ENCODE results near the gene U2AF2. TPM values are rescaled to one million over a fixed set of nuclear protein-coding genes. Genes with fewer than 3 reads are reported as not detected.
"Not testable (repeated sequence)": the region's sequence is repeated elsewhere in the genome, so short reads cannot be mapped to it uniquely, and the experiment has no call there.

U2AF2 gene
- total RNA-seq, 6 experiments from 2014 or later, result 55.1 to 75.6 (median 63.5) TPM

DNA sequence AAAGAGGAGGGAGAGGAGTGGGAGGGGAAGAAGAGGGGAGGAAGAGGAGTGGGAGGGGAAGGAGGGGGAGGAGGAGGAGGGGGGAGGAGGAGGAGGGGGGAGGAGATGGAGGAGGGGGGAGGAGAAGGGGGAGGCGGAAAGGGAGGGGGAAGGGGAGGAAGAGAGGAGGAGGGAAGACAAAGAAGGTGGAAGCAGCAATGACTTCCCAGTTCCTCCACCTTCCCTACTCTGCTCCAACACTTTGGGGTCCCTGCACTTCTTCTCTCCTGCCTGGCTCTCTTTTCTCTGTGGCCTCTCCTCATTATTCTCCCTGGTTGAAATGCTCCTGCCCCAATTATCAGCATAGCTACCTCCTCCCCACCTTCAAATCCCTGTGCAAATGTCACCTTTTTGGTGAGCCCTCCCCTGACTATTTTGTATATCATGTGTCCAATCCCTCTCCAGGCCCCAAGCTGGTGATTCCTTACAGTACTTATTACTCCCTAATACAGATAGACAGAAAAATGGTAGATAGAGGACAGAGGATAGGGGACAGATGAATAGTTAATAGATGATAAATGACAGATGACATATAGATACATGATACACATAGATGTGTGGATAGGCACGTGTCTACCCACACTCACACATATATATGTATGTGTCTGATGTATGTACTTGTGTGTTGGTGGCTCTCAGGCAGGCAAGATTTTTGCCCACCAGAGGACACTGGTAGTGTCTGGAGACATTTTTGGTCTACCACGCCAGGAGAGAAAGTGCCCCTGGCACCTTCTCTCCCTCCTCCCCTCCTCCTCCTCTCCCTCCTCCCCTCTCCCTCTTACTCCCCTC, 58.2 kb downstream of the U2AF2 start:
- Histone ChIP-seq H3K9me3 (no peaks in the 10 kb centered on the region), H3K27me3 (no peaks in the 10 kb centered on the region), H3K36me3 (no peaks in the 10 kb centered on the region), H3K4me1 (no peaks in the 10 kb centered on the region), H3K4me3 (no peak overlapping the region), H3K27ac (no peak overlapping the region)
- DNase-seq (no peak), ATAC-seq (no peak)
- intact Hi-C loops (cut with DNase I), result no loop called here
- TF ChIP-seq, protein P1, sequence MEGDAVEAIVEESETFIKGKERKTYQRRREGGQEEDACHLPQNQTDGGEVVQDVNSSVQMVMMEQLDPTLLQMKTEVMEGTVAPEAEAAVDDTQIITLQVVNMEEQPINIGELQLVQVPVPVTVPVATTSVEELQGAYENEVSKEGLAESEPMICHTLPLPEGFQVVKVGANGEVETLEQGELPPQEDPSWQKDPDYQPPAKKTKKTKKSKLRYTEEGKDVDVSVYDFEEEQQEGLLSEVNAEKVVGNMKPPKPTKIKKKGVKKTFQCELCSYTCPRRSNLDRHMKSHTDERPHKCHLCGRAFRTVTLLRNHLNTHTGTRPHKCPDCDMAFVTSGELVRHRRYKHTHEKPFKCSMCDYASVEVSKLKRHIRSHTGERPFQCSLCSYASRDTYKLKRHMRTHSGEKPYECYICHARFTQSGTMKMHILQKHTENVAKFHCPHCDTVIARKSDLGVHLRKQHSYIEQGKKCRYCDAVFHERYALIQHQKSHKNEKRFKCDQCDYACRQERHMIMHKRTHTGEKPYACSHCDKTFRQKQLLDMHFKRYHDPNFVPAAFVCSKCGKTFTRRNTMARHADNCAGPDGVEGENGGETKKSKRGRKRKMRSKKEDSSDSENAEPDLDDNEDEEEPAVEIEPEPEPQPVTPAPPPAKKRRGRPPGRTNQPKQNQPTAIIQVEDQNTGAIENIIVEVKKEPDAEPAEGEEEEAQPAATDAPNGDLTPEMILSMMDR (IDR thresholded peaks at IDR 0.05), result no peak
- TF ChIP-seq POLR2A (IDR thresholded peaks at IDR 0.05), result no peak
- 70% methylated on average over 2 of the region's 3 CpGs for WGBS (ENCODE audit: insufficient coverage, low coverage, low lambda C conversion rate, missing lambda C conversion rate)

DNA sequence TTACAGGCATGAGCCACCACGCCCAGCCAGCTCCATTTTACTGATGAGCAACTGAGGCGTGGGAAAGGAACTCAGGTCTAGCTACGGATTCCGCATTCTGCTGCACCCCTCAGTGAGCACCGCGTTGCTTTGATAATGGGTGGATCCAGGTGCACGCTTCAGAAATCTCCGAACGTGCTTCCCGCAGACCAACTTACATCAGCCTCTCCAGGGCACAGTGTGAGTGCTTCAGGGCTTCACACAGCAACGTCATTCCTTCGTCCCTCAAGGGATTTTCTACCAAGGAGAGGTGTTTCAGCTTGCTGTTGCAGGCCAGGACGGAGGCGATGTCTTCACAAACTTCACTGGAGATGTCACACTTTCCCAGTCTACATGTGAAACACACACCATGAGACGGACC, 61.7 kb downstream of the U2AF2 start:
- intact Hi-C loops (cut with DNase I), result no loop called here
- H3K4me1 ChIP-seq, result no peaks in the 10 kb centered on the region
- no peaks in the 10 kb centered on the region for H3K27me3 ChIP-seq
- H3K4me3 ChIP-seq, result no peak overlapping the region
- DNase-seq, result no peak
- H3K27ac ChIP-seq, result no peak overlapping the region
- WGBS (ENCODE audit: insufficient coverage, low coverage, low lambda C conversion rate, missing lambda C conversion rate), result 61% methylated on average over 8 of the region's 15 CpGs
- no peak for ATAC-seq
- TF ChIP-seq, protein P1 (IDR thresholded peaks at IDR 0.05), result no peak
- TF ChIP-seq POLR2A (IDR thresholded peaks at IDR 0.05), result no peak
- H3K36me3 ChIP-seq, result no peaks in the 10 kb centered on the region
- no peaks in the 10 kb centered on the region for H3K9me3 ChIP-seq

DNA sequence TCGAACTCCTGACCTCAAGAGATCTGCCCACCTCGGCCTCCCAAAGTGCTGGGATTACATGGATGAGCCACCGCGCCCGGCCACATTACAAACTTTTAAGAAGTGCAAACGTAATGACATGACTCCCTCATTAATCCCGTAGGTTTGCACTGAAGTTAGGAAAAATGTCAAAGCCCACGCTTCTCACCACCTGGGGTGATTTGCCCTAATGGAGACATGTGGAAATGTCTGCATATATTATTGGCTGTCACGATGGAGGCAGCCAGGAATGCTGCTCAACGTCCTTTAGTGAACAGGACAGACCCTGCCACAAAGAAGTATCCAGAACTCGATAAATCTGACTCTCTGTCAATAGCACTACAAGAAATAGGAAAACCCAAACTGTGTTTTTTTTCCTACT, 62.4 kb downstream of the U2AF2 start:
- 65% methylated on average over 6 of the region's 11 CpGs for WGBS (ENCODE audit: insufficient coverage, low coverage, low lambda C conversion rate, missing lambda C conversion rate)
- TF ChIP-seq, protein P1 (IDR thresholded peaks at IDR 0.05), result no peak
- TF ChIP-seq POLR2A (IDR thresholded peaks at IDR 0.05), result no peak
- Histone ChIP-seq H3K27ac (no peak overlapping the region), H3K4me3 (no peak overlapping the region), H3K36me3 (no peaks in the 10 kb centered on the region), H3K4me1 (no peaks in the 10 kb centered on the region), H3K9me3 (no peaks in the 10 kb centered on the region), H3K27me3 (no peaks in the 10 kb centered on the region)
- ATAC-seq (no peak), DNase-seq (no peak)
- intact Hi-C loops (cut with DNase I), result no loop called here

DNA sequence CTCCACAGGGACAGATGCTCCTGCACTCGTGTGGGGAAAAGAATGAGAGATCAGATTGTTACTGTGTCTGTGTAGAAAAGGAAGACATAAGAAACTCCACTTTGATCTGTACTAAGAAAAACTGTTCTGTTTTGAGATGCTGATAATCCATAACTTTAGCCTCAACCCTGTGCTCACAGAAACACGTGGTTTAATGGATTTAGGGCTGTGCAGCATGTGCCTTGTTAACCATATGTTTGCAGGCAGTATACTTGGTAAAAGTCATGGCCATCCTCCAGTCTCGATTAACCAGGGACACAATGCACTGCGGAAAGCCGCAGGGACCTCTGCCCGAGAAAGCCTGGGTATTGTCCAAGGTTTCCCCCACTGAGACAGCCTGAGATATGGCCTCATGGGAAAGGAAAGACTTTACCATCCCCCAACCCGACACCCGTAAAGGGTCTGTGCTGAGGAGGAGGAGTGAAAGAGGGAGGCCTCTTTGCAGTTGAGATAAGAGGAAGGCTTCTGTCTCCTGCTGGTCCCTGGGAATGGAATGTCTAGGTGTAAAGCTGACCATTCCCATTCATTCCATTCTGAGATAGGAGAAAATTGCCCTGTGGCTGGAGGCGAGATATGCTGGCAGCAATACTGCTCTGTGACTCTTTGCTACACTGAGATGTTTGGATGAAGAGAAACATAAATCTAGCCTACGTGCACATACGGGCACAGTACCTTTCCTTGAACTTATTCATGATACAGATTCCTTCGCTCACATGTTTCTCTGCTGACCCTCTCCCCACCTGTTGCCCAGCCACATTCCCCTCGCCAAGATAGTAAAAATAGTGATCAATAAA, 63.3 kb downstream of the U2AF2 start:
- H3K36me3 ChIP-seq; H3K4me1 ChIP-seq; H3K27ac ChIP-seq; H3K27me3 ChIP-seq; DNase-seq; intact Hi-C loops (cut with DNase I); H3K9me3 ChIP-seq; ATAC-seq; H3K4me3 ChIP-seq: not testable (repeated sequence)
- 29% methylated on average over 13 of the region's 13 CpGs for WGBS (ENCODE audit: insufficient coverage, low coverage, low lambda C conversion rate, missing lambda C conversion rate)

DNA sequence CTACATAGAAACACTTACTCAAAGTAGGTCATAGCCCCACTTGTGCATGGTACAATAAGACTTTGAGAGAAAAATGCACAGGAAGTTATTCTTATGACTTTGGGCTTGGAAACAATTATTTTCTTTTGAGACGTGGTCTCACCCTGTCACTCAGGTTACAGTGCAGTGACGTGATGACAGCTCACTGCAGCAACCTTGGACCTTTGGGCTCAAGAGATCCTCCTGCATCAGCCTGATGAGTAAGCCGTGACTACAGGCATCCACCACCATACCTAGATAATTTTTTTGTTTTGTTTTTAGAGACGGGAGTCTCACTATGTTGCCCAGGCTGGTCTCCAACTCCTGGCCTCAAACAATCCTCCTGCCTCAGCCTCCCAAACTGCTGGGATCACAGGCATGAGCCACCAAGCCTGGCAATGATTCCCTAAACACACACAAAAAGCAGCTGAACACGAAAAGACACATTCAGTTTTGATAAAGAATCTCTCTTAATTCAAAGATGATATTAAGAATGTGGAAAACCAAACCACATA, 65.4 kb downstream of the U2AF2 start:
- Histone ChIP-seq H3K9me3 (no peaks in the 10 kb centered on the region), H3K27ac (no peak overlapping the region), H3K36me3 (no peaks in the 10 kb centered on the region), H3K4me3 (no peak overlapping the region), H3K4me1 (no peaks in the 10 kb centered on the region), H3K27me3 (no peaks in the 10 kb centered on the region)
- DNase-seq, result no peak
- WGBS (ENCODE audit: insufficient coverage, low coverage, low lambda C conversion rate, missing lambda C conversion rate), result 43% methylated on average over 5 of the region's 5 CpGs
- TF ChIP-seq, protein P1 (IDR thresholded peaks at IDR 0.05), result no peak
- TF ChIP-seq POLR2A (IDR thresholded peaks at IDR 0.05), result no peak
- intact Hi-C loops (cut with DNase I), result no loop called here
- ATAC-seq, result no peak
